HG02610 (cell line): ENCODE data around the gene PNRC1.
"Not testable (repeated sequence)": the region's sequence is repeated elsewhere in the genome, so short reads cannot be mapped to it uniquely, and the experiment has no call there.

Source experiments
- ATAC-seq: cut with Tn5 transposase; IDR thresholded peaks from one replicate; pipeline ENCODE4 v1.9.1; 2021; ENCODE audit warnings: mild to moderate bottlenecking, moderate library complexity; ENCODE audit not compliant: unreplicated experiment

PNRC1 gene

GRCh38 chr6:89080281-89081128 is at the start of gene PNRC1:
PNRC1 (plus strand) TSS chr6:89080751; CDS start chr6:89080895, 144 bp downstream.
- ATAC-seq, result peak; percentile 73

GRCh38 chr6:89032599-89032998 is 48.0 kb upstream of the PNRC1 start:
- no peak for ATAC-seq

GRCh38 chr6:89033461-89033860 is 47.1 kb upstream of the PNRC1 start:
- ATAC-seq, result no peak

- ATAC-seq, result not testable (repeated sequence)
Observed at GRCh38 chr6:89034116-89034515, 46.4 kb upstream of the PNRC1 start.

DNA sequence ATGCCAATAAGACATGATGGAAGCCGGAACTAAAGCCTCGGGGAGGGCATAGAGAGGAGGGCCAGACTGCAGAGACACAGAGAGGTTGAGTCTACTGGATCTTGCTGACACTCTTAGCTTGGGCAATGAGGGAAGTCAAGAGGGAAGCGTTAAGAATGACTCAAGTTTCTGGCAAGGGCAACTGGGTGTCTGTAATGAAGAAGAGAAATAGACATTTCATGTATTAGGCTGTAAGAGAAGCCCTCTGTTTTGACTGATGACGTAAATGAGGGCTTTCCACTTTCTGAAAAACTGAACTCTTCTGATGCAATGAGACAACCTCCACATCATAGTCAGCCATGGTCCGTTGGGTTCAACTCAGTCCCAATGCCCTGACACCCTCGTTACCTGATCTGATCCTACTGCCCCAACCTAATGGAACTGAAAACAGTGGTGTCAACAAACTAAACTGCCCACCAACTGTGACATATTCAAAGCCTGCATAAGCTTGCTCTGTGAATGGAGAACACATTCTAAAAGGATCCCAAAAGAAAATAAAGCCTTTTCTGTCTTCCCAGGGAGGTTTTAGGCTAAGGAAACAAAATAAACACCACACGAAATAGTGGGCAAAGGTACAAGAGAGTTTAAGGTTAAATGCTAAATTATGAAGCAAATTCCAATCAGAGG is 45.8 kb upstream of the PNRC1 start:
- no peak for ATAC-seq

DNA sequence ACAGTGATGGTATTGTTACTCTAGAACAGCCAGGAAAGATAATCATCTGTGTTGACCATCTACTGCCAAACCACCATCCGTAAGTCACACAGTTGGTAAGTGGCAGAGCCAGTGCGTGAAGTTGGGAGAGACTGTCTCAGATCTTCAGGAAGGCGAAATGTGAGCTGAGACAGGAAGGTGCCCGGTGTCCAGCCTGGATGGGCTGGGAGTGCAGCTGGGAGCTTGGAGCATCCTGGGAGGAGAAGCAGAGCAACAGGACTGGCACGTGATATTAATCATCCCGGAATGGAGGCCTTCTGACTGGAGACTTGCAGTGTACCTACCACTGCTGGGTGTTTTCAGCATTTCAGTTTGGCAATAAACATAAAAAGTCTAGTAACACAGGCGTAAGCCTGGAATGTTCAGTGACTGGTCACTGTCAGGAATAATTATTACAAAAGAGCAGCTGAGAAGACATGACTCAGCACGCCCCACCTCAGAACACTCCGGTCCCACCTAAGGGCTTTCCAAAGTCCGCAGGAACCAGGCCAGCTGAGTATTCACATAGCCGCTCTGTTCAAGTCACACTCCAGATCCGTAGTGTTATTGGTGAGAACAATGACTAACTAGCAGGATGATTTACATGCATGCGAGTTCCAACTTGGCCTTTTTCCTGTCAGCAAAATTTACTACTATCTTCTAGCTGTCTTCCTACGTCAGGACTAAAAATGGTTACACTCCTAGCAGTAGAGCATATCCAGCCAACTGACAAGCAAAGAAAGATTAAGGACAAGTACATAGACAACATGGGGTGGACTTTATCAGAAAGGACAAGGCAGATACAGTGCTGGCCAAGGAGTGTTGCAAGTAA is 45.1 kb upstream of the PNRC1 start:
- ATAC-seq, result no peak

DNA sequence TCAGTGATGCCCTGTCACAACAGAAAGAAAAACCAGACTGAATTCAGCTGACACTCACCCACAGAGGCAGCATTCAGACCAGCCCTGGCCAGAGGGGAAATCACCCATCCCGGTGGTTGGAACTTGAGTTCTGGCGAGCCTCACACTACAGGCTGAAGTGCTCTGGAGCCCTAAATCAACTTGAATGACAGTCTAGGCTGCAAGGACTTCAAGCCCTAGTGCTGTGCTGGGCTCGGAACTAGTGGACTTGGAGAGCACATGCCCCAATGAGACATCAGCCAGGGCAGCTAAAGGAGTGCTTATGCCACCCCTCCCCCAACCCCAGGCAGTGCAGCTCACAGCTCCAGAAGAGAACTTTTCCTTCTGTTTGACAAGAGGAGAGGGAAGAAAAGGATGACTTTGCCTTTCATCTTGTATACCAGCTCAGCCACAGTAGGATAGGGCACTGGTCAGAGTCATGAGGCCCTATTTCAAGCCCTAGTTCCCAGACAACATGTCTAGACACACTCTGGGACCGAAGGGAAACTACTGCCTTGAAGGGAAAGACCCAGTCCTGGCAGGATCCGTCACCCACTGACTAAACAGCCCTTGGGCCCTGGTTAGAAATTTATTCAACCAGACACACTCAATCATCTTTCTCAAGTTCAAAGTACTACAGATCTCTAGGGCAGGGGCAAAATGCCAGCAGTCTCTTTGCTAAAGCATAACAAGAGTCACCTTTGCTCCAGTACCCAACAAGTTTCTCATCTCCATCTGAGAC is 43.2 kb upstream of the PNRC1 start:
- ATAC-seq, result no peak

GRCh38 chr6:89037901-89038293 is 42.7 kb upstream of the PNRC1 start:
- ATAC-seq, result not testable (repeated sequence)

DNA sequence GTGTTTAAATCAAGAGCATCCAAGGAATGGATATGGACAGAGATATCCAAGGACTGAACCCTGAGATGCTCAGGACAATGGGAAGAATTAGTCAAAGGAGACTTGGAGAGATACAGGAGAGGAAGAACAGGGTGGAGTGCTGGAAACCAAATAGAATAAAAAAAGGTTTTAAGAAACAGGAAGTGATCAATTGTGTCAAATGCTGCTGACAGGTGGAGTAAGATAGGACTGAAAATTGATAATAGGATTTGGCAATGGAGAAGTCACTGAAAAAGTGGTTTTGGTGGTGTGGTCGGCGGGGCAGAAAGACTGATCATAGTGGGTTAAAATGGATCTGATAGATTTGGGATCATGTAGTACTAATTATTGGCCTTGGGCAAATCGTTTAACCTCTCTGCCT is 37.9 kb upstream of the PNRC1 start:
- ATAC-seq, result no peak

DNA sequence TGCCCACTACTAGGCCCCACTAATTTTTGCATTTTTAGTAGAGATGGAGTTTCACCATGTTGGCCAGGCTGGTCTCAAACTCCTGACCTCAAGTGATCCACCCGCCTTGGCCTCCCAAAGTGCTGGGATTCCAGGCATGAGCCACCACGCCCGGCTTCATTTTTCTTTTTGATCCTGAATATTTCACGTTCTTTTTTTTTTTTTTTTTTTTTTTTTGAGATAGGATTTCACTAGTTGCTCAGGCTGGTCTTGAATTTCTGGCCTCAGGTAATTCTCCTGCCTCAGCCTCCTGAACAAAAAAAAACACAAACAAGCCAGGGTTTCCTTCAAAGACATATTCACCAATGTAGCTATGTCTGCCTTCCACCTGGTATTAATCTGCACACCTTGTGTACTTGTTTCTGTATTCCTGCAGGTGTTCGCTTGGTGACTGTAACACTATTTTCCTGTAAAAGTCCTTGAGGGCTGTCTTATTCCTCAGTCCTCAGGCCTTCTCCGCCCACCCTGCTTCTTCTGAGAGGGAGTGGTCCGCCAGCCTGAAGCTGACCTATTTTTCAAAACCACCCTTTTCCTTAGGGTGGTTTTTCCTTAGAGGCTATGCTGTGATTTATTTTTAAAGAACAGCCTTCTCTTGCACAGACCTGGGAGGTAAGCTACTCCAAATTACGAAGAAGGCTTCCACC is 36.1 kb upstream of the PNRC1 start:
- no peak for ATAC-seq

DNA sequence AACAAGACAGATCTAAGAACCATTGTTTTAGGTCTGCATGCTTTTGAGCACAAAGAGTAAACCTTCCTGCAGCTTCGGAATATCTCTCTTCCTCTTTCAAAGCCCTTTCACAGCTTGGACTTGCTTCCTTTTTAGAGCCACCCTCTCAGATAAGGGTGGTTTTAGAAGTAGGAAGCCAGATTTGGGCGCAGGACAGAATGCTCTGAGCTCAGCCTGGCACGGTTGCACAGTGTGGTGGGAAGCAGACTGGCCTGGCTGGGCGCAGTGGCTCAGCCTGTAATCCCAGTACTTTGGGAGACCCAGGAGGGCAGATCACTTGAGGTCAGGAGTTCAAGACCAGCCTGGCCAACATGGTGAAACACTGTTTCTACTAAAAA is 35.6 kb upstream of the PNRC1 start:
- ATAC-seq, result no peak

DNA sequence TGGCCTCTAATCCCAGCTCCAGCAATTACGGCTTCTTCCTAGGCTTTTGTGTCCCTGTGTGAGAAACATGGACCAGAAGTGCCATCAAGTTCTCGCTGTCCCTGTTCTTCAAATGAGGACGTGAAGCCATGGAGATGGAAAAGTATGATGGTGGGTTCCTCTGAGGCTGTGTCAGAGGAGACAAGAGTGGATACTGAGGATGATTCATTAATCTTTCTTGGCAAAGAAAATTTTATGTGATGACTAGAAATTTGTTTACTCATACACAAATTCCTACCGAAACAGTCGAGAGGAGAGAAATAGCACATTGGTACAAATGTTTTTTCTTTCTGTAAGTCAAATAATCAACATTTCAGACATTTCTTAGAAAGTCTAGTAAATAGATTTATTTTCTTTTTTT is 35.0 kb upstream of the PNRC1 start:
- ATAC-seq, result no peak

- ATAC-seq, result no peak
Observed at GRCh38 chr6:89047473-89047872, 33.1 kb upstream of the PNRC1 start.

DNA sequence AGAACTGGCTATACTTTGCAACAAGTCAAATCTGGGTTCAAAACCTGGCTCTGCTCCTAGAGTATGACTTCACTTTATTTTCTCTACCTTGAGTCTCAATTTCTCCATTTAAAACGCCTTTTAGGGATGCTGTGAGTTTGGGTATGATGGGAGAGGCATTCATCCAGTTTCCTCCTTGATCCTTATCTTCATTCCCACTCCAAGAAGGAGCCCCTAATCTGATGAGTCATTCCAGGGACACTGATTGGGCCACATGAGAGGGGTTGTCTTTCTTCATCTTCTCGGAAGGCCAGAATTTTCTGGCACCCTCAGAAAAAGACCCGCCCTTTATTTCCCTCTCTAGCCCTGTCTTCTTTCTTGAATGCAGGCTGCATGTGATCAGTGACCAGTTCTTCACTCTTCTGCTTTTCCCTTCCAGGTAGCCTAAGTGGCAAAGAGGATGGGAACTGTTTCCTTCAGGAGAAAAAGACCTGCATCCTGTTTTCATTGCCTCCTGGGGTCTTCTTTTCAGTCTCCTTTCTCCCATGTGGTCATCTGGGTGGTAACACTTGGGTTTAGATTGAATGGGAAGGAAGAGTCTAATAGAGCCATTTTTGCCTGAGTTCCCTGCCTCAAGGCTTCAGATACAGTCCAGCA is 32.1 kb upstream of the PNRC1 start:
- no peak for ATAC-seq

DNA sequence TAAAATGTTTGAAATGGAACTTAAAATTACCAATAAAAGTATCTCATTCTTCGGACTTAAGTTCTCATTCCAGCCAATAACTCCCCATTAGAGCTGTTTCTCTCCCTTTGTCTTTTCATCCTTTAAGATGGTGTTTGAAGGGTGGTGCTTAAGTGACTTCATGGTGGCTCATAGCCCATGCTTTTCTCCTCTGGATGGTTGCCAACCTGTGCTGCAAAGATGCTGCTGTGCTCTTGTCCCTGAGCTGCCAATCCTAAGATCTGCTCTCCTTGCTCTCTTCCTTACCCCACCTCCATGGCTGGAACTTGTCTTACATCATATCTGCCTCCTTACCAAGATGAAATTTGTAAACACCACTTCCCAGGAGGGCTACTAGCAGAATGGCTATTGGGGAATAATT is 31.6 kb upstream of the PNRC1 start:
- no peak for ATAC-seq

DNA sequence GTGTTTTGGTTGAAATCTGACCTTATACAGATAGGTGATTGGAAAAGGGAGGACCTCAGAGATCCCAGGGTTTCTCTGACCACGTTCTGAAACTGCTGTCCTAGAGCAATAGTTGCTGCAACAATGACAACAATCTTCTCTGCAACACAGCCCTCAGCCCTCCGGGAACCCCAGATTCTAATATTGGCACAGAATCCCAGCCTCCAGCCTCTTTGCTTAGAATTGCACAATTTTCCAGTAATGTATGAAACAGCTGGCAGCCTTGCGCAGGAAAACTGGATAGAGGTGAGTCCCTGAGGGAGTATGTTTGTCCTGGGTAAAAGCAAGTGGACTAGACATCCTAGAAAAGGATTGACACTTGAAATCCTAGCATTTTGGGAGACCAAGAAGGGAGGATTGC is 30.4 kb upstream of the PNRC1 start:
- no peak for ATAC-seq

GRCh38 chr6:89050697-89051096 is 29.9 kb upstream of the PNRC1 start:
- ATAC-seq, result no peak

GRCh38 chr6:89051676-89052075 is 28.9 kb upstream of the PNRC1 start:
- no peak for ATAC-seq

GRCh38 chr6:89054208-89054607 is 26.3 kb upstream of the PNRC1 start:
- no peak for ATAC-seq

DNA sequence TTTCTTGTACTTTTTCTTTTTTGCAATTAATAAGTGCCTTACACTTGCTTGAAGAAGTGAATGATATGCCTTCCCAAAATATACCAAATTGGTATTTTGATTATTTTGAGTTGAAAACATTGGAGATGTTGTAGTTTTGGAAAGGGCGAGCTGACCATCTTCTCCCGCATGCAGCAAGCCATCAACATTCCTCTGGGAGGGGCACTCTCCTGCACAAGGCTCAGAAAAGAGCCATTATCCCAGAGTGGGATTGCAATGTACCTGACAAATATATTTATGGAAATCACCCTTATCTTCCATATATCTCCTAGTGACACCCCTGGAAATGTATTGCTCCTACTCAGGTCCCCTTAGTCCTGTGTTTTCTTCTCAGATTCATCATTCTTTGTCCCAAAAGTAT is 22.8 kb upstream of the PNRC1 start:
- ATAC-seq, result no peak
